ENCODE results near the gene LMX1A.

Gene LMX1A

DNA sequence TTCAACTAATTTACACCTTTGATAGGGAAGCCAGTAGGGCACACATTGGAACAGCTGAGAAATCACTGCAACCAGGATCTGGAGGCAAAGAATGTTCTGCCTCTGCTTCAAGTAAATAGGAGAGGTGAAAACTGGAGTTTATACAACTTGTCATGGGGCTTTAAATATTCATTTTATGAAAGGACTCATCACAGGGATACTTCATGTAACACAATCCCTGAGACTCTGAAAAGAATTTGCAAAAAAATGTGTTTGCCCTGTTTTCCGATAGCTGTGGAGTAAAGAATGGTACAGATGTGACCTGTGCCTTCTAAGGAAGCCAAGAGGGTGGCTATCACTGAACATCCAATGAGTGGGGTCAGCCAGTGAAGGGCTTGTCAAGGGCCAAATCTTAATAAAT, 152.0 kb downstream of the LMX1A start:
- 88% methylated on average over 1 of the region's 1 CpG for WGBS
- no peak for DNase-seq
- no peak overlapping the region for H4K8ac ChIP-seq (ENCODE audit: low read length)

DNA sequence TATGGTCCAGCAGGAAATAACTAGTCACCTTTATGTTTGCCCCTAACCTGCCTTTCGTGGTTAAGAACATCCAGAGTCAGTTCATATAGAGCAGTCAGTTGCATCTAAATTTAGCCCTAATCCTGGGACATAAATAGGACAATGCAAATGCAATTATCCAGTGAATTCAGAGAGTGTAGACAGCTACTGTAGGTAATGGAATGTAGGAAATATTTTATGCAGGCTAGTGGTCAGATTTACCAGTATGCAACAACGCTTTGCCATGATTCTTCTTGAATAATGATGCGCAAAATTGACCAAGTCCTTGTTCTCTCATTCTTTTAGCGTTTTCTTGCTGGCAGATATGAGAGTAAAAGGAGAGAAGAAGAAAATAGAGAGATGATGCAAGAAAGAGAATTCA, 165.4 kb downstream of the LMX1A start:
- Histone ChIP-seq H3K27ac (ENCODE audit: low read length, poor library complexity, severe bottlenecking) (no peak overlapping the region), H2AFZ (ENCODE audit: low read depth, low read length) (no peak overlapping the region), H3K4me3 (ENCODE audit: insufficient read depth in 1 of 2, low read depth in 1 of 2, low read length in 2 of 2) (no peak overlapping the region), H2BK5ac (ENCODE audit: low read depth, low read length, poor library complexity, severe bottlenecking) (no peak overlapping the region), H3K9ac (ENCODE audit: low read length) (no peak overlapping the region), H3K4ac (ENCODE audit: low read depth in 1 of 2, low read length in 2 of 2) (no peak overlapping the region), H2BK120ac (ENCODE audit: low read depth, low read length) (no peak overlapping the region), H3K4me2 (ENCODE audit: low read length, poor library complexity, severe bottlenecking) (no peak overlapping the region), H2BK15ac (ENCODE audit: low read depth, poor library complexity, severe bottlenecking) (no peak overlapping the region), H3K79me1 (replicated peaks; ENCODE audit: low read length, poor library complexity, severe bottlenecking) (no peaks in the 10 kb centered on the region), H3K36me3 (ENCODE audit: control insufficient read depth in 1 of 2, insufficient read depth in 2 of 2, low read depth in 1 of 2, low read length in 2 of 2) (no peaks in the 10 kb centered on the region), H3K4me1 (ENCODE audit: control insufficient read depth, insufficient read depth, low read depth, low read length) (no peaks in the 10 kb centered on the region), H3K18ac (ENCODE audit: low read depth in 1 of 2, low read length in 2 of 2) (no peak overlapping the region), H3K14ac (ENCODE audit: low read length in 2 of 2) (no peak overlapping the region), H2AK5ac (ENCODE audit: low read length, severe bottlenecking) (no peak overlapping the region), H2BK12ac (ENCODE audit: low read length in 2 of 2) (no peak overlapping the region), H4K91ac (ENCODE audit: low read length) (no peak overlapping the region), H4K8ac (ENCODE audit: low read length) (no peak overlapping the region), H3K23ac (ENCODE audit: low read length in 2 of 2) (no peak overlapping the region), H3K9me3 (ENCODE audit: control insufficient read depth, low read length) (no peaks in the 10 kb centered on the region), H3K27me3 (ENCODE audit: control insufficient read depth in 1 of 2, insufficient read depth in 1 of 2, low read length in 2 of 2) (no peaks in the 10 kb centered on the region)
- no peak for DNase-seq
- 55% methylated on average over 3 of the region's 4 CpGs for WGBS

More for the DNA sequence above, 152.0 kb downstream of the LMX1A start:
- Histone ChIP-seq H3K79me1 (replicated peaks; ENCODE audit: low read length, poor library complexity, severe bottlenecking) (no peaks in the 10 kb centered on the region), H3K4me3 (ENCODE audit: insufficient read depth in 1 of 2, low read depth in 1 of 2, low read length in 2 of 2) (no peak overlapping the region), H3K9ac (ENCODE audit: low read length) (no peak overlapping the region), H2BK15ac (ENCODE audit: low read depth, poor library complexity, severe bottlenecking) (no peak overlapping the region), H3K14ac (ENCODE audit: low read length in 2 of 2) (no peak overlapping the region), H3K23ac (ENCODE audit: low read length in 2 of 2) (no peak overlapping the region), H3K4me1 (ENCODE audit: control insufficient read depth, insufficient read depth, low read depth, low read length) (no peaks in the 10 kb centered on the region), H3K36me3 (ENCODE audit: control insufficient read depth in 1 of 2, insufficient read depth in 2 of 2, low read depth in 1 of 2, low read length in 2 of 2) (no peaks in the 10 kb centered on the region), H3K27ac (ENCODE audit: low read length, poor library complexity, severe bottlenecking) (no peak overlapping the region), H3K27me3 (ENCODE audit: control insufficient read depth in 1 of 2, insufficient read depth in 1 of 2, low read length in 2 of 2) (no peaks in the 10 kb centered on the region), H3K9me3 (ENCODE audit: control insufficient read depth, low read length) (no peaks in the 10 kb centered on the region), H2AFZ (ENCODE audit: low read depth, low read length) (no peak overlapping the region), H2BK120ac (ENCODE audit: low read depth, low read length) (no peak overlapping the region), H2AK5ac (ENCODE audit: low read length, severe bottlenecking) (no peak overlapping the region), H2BK12ac (ENCODE audit: low read length in 2 of 2) (no peak overlapping the region), H2BK5ac (ENCODE audit: low read depth, low read length, poor library complexity, severe bottlenecking) (no peak overlapping the region), H3K4me2 (ENCODE audit: low read length, poor library complexity, severe bottlenecking) (no peak overlapping the region), H3K4ac (ENCODE audit: low read depth in 1 of 2, low read length in 2 of 2) (no peak overlapping the region), H3K18ac (ENCODE audit: low read depth in 1 of 2, low read length in 2 of 2) (no peak overlapping the region), H4K91ac (ENCODE audit: low read length) (no peak overlapping the region)

DNA sequence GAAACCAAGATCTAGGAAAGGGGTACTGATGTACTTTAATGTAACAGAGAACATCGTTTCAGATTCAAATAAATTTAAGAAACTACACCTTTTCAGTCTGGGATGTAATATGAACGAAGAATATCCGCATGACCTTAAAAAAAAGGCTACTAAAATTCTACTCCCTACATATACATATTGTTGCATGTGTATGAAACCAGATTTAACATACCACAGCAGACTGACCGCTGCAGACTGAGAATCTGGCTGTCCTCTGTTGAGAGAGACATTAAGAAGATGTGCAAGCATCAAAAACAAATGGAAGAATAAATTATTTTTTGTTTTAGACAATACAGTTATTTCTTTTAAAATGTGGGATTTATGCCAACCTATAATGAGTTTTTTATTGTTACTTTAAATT, 166.6 kb downstream of the LMX1A start:
- Histone ChIP-seq H2BK12ac (ENCODE audit: low read length in 2 of 2) (no peak overlapping the region), H3K4me1 (ENCODE audit: control insufficient read depth, insufficient read depth, low read depth, low read length) (no peaks in the 10 kb centered on the region), H3K4ac (ENCODE audit: low read depth in 1 of 2, low read length in 2 of 2) (no peak overlapping the region), H3K36me3 (ENCODE audit: control insufficient read depth in 1 of 2, insufficient read depth in 2 of 2, low read depth in 1 of 2, low read length in 2 of 2) (no peaks in the 10 kb centered on the region), H2BK15ac (ENCODE audit: low read depth, poor library complexity, severe bottlenecking) (no peak overlapping the region), H3K27ac (ENCODE audit: low read length, poor library complexity, severe bottlenecking) (no peak overlapping the region), H3K9ac (ENCODE audit: low read length) (no peak overlapping the region), H3K9me3 (ENCODE audit: control insufficient read depth, low read length) (no peaks in the 10 kb centered on the region), H2BK5ac (ENCODE audit: low read depth, low read length, poor library complexity, severe bottlenecking) (no peak overlapping the region), H3K27me3 (ENCODE audit: control insufficient read depth in 1 of 2, insufficient read depth in 1 of 2, low read length in 2 of 2) (no peaks in the 10 kb centered on the region), H4K91ac (ENCODE audit: low read length) (no peak overlapping the region), H3K23ac (ENCODE audit: low read length in 2 of 2) (no peak overlapping the region), H2AK5ac (ENCODE audit: low read length, severe bottlenecking) (no peak overlapping the region), H2BK120ac (ENCODE audit: low read depth, low read length) (no peak overlapping the region), H3K14ac (ENCODE audit: low read length in 2 of 2) (no peak overlapping the region), H2AFZ (ENCODE audit: low read depth, low read length) (no peak overlapping the region), H3K4me2 (ENCODE audit: low read length, poor library complexity, severe bottlenecking) (no peak overlapping the region), H4K8ac (ENCODE audit: low read length) (no peak overlapping the region), H3K18ac (ENCODE audit: low read depth in 1 of 2, low read length in 2 of 2) (no peak overlapping the region), H3K4me3 (ENCODE audit: insufficient read depth in 1 of 2, low read depth in 1 of 2, low read length in 2 of 2) (no peak overlapping the region), H3K79me1 (replicated peaks; ENCODE audit: low read length, poor library complexity, severe bottlenecking) (no peaks in the 10 kb centered on the region)
- no peak for DNase-seq
- WGBS = 100% methylated on average over 2 of the region's 4 CpGs

DNA sequence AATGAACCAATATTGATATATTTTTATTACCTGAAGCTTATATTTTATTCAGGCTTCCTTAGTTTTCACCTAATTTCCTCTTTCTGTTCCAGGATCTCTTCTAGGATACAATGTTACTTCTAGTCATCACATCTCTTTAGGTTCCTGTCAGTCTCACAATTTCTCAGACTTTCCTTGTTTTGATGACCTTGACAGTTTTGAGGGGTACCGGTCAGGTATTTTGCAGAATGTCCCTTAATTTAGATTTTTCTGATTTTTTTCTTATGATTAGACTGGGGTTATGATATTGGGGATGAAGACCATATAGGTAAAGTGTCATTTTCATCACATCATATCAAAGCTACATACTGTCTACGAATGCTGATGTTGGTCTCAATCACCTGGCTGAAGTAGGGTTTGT, 167.5 kb downstream of the LMX1A start:
- Histone ChIP-seq H2AK5ac (ENCODE audit: low read length, severe bottlenecking) (no peak overlapping the region), H3K18ac (ENCODE audit: low read depth in 1 of 2, low read length in 2 of 2) (no peak overlapping the region)
- 0% methylated on average over 1 of the region's 2 CpGs for WGBS

More for the DNA sequence above, 167.5 kb downstream of the LMX1A start:
- H3K23ac ChIP-seq (ENCODE audit: low read length in 2 of 2) = no peak overlapping the region
- H3K4ac ChIP-seq (ENCODE audit: low read depth in 1 of 2, low read length in 2 of 2) = no peak overlapping the region
- no peak overlapping the region for H2BK120ac ChIP-seq (ENCODE audit: low read depth, low read length)
- H2BK12ac ChIP-seq (ENCODE audit: low read length in 2 of 2) = no peak overlapping the region
- no peak overlapping the region for H3K9ac ChIP-seq (ENCODE audit: low read length)
- no peaks in the 10 kb centered on the region for H3K4me1 ChIP-seq (ENCODE audit: control insufficient read depth, insufficient read depth, low read depth, low read length)
- no peaks in the 10 kb centered on the region for H3K36me3 ChIP-seq (ENCODE audit: control insufficient read depth in 1 of 2, insufficient read depth in 2 of 2, low read depth in 1 of 2, low read length in 2 of 2)
- H2BK15ac ChIP-seq (ENCODE audit: low read depth, poor library complexity, severe bottlenecking) = no peak overlapping the region
- H3K4me2 ChIP-seq (ENCODE audit: low read length, poor library complexity, severe bottlenecking) = no peak overlapping the region
- no peak overlapping the region for H4K8ac ChIP-seq (ENCODE audit: low read length)
- no peak overlapping the region for H4K91ac ChIP-seq (ENCODE audit: low read length)
- H2AFZ ChIP-seq (ENCODE audit: low read depth, low read length) = no peak overlapping the region
- H2BK5ac ChIP-seq (ENCODE audit: low read depth, low read length, poor library complexity, severe bottlenecking) = no peak overlapping the region
- no peaks in the 10 kb centered on the region for H3K27me3 ChIP-seq (ENCODE audit: control insufficient read depth in 1 of 2, insufficient read depth in 1 of 2, low read length in 2 of 2)
- DNase-seq = no peak
- no peak overlapping the region for H3K27ac ChIP-seq (ENCODE audit: low read length, poor library complexity, severe bottlenecking)
- no peak overlapping the region for H3K4me3 ChIP-seq (ENCODE audit: insufficient read depth in 1 of 2, low read depth in 1 of 2, low read length in 2 of 2)
- no peaks in the 10 kb centered on the region for H3K79me1 ChIP-seq (replicated peaks; ENCODE audit: low read length, poor library complexity, severe bottlenecking)
- no peaks in the 10 kb centered on the region for H3K9me3 ChIP-seq (ENCODE audit: control insufficient read depth, low read length)
- no peak overlapping the region for H3K14ac ChIP-seq (ENCODE audit: low read length in 2 of 2)

Data from mesenchymal stem cell (in vitro differentiated cells and primary cell).